G401.6 (cell line): ENCODE measurements around the gene BRINP3.
"Not testable (repeated sequence)": the region's sequence is repeated elsewhere in the genome, so short reads cannot be mapped to it uniquely, and the experiment has no call there.

Source experiments
- FAIRE-seq: peaks from 2 replicates; lab custom pipeline; 2012; peaks lifted over from hg19 to GRCh38; lab: Jason Lieb, UNC

BRINP3 gene

DNA sequence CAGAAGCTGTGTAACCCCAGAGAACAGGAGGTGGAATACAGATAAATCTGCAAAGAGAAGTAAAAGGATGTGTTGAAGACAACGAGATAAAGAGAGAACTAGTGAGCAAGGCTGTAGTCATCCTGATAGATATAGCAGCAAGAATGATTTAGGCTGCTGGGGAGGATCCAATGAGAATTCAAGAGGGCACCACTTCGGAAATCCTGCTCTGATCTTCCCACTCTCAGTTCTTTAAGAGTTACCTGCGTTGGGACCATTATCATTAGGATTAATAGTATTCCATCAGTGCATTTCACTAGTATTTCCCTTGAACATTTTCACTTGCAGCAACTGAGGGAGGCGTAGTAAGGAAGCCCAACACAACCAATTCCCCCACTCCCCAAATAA lies at the start of gene BRINP3:
Gene BRINP3, minus strand, starts transcription at position 103 of the 387 bp plus-strand sequence.
- no peak for FAIRE-seq

DNA sequence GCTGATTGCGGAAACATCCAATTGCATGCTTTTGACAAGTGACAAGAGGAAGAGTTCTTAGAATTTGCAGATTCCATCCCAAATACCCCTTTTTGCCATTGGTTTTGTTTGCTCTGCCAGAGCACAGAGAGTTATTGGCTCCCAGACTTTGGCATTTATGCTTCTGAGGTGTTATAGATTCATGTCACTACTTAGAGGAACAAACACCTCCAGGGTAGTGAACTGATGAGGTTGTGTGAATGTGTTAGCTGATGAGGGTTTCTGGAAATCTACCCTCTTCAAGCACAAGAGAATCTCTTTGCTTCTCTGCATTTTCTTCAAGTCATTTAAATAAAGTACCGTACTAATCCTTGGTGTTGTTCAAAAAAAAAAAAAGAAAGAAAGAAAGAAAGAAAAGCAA lies 33.9 kb upstream of the BRINP3 start:
- no peak for FAIRE-seq

DNA sequence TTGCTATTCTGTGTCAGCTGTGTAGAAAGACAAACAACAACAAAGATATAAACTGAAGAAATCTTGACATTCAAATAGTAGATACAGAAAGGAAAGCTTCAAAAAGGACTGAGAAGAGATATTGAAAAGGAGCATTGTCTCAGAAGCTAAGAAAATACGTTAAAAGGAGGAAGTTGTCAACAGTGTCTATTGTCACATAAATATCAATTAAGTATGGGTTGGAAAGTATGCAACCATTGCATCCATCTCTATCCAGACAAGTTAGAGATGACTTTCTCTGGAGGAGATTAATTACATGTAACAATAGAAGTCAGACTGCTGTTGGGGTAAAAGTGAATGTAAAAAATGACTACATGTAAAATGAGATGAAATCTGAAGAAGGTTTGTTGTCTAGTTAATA lies 29.7 kb upstream of the BRINP3 start:
- FAIRE-seq: no peak

DNA sequence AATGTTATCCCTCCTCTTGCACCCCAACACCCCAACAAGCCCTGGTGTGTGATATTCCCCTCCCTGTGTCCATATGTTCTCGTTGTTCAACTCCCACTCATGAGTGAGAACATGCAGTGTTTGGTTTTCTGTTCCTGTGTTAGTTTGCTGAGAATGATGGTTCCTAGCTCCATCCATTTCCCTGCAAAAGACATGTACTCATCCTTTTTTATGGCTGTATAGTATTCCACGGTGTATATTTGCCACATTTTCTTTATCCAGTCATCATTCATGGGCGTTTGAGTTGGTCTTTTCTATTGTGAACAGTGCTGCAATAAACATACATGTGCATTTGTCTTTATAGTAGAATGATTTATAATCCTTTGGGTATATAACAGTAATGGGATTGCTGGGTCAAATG lies 26.9 kb upstream of the BRINP3 start:
- FAIRE-seq: not testable (repeated sequence)

DNA sequence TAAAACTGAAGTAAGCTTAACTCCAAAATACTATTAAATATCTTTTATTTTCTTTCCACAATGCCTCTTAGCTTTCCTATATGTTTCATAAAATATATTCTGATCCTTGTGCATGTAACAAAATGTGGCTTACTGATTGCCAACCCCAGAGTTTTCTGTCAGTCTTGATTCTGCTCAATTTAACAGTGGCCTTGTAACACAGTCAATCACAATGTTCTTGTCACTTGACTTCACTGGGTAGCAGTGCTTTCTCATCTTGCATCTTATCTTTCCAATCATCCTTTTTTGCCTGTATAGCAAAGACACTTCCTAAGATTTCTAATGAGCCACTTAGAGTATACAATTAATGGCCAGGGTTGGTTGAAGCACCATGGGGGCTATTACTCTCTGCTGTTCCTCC lies 19.9 kb upstream of the BRINP3 start:
- FAIRE-seq: no peak

DNA sequence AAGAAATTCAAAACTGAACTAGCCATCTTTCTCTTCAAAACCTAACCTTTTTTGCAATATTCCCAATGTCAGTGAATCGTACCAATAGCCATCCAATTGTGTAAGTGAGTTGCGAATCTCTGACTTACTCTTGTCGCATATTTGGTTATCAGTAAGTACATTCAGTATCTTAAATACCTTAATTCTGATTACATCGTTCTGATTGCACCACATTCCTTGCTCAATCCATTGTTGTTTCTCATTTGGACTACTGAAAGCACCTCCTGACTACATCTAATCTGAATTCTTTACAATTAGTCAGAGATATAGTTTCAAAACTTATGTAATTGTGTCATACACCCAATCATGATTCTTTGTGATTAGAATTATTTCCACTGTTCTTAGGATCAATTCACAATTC lies 16.8 kb upstream of the BRINP3 start:
- FAIRE-seq: no peak

DNA sequence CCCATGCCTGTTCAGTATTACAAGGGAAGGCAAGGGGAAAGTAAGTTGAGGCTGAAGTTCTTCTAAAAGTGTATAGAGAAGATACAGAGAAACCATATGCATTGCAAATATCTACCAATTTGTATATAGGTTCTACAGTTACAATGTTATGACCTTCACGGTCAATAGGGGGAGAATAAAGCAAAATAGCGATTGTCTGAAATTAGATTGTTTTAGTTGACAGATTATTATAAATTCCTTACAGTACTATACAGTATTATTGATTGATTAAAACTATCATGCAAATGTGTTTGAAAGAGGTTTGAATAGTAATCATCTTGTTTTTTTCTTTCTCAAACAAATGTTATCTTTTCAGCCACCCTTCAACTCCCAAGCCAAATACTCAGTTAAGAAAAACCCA lies 13.7 kb upstream of the BRINP3 start:
- no peak for FAIRE-seq

DNA sequence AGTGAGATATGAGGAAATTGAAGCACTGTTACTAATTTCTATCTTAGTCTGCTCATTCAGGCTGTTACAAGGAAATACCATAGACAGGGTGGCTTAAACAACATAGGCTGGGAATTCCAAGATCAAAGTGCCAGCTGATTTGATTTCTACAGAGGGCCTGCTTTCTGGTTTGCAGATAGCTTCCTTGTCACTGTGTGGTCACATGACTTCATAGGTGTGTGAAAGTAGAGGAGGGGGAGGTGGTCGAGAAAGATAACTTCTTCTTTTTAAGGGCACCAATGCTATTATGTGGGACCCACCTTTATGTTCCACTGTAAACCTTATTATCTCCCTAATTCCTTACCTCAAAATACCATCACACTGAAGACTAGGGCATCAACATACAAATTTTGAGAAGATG lies 6.4 kb upstream of the BRINP3 start:
- no peak for FAIRE-seq

DNA sequence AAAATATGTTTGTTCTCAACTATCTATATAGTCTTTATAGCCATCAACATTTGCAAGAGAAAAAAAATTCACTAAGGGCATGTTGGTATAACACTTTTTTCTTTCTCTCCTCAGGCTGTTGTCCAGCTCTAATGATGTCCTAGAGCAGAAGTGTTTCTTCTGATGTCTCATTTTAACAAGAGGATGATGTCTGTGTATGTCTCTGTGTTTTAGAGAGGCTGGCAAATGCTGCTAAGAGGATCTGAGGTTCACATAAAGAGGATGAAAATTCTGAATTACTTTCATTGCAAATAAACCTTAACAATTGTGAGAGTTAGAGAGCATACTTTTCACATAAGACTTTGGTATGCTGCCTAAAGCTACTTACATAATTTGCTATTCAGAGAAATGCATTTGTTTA lies 2.6 kb upstream of the BRINP3 start:
- FAIRE-seq: no peak

DNA sequence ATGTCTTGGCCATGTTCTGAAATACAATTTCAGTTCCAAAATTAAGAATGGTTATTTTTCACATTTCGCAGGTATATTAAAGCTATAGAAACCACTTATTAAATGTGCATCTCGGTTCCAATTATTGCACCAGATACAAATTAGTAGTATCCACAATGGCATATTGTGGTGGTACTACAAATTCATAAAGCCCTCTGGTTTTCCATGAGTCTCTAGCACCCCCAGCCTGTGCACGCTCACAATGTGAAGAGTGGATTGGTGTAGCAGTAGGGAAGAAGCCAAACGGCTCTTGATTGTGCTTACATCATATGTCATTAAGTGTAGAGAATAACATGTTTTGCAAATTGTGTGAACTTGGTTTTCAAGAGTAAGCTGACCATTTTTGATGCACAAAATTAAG lies 1.9 kb upstream of the BRINP3 start:
- no peak for FAIRE-seq

DNA sequence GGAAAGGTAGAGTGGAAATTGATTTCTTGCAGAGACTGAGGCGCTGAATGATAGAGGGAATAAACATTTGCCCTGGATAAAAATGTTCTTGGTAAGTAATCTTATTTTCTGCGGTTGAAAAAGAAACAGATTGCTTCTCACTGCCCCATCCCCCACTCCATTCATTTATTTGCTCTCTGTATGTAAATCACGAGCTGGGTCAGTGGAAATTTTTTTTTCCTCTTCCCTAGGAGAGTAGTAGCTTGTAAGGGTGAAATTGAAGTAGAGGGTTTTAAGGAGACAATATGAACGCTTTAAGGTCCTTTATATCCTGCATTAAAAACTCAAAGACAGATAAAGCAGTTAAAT lies 1.4 kb upstream of the BRINP3 start:
- no peak for FAIRE-seq

DNA sequence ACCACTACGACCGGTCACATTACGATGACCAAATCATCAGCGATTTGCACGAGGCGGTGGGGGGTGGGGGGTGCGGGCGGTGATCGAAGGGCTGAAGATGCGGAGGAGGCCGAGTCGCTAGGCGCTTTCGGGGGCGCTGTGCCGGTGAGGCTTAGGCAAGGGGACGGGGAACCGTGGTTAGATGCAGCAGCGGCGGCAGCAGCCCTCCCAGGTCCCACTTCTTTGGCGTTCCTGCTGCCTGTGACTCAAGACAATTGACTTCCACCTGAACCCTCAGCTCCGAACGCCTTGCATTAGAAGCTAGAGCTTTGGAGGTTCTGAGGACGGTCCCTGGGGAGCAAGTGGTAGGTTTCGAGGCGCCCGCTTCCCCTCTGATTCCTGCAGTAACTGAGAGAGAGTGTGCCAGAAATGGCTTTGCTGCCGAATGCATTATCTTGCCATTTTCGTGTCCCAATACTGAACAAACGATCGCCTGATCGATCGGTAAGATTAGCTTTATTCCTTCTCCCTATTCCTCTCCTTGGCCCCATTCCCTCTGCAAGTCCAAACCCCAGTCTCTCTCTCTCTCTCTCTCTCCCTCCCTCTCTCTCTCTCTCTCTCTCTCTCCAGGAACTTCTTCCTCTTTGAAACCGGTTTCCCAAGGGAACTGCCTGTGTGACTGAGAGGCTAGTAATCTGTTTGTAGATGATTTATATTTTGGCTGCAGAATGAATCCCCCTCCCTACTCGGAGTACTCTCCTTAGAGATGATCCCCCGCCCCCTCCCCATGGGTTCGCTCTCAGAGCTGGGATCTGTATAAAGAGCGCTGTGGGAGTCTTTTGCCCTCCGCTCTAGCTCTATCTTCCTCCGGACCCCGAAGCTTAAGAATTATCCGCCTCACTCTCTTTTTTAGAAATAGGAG lies 735 bp upstream of the BRINP3 start:
- FAIRE-seq: no peak

DNA sequence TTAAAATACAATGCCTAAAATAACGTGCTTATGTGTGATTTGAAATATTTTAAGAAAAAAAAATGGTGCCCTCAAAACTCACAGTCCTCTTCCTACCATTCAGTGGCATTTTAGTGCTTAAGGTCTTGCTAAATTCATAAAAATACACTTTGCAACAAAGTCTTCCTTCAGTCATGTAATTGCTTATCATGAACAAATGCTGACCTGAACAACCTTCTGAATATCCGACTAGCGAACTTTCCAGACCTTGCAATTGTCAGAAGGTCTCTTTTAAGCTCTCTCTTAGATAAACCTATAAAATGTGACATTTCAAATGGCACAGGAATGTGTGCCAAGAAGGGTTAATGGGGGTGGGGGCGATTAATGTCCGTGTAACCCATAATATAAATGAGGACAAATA lies 858 bp downstream of the BRINP3 start:
- no peak for FAIRE-seq

DNA sequence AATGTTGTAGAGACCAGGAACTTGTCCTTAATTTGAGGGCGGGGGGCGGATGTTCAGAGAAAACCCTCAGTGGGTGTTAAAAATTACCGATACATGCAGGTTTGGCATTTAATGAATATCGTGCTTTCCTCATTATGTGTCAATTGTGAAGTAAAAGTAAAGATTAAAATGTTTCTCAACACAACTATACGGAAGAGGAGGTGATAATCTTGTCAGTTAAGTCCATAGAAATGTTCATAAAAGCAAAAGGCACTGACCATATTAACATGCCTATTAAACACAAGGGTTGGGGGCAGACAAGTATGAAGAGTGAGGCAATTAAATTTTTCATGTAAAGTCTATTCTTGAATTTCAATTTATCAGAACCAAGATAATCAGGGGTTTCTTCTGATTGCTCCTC lies 1.3 kb downstream of the BRINP3 start:
- FAIRE-seq: no peak

DNA sequence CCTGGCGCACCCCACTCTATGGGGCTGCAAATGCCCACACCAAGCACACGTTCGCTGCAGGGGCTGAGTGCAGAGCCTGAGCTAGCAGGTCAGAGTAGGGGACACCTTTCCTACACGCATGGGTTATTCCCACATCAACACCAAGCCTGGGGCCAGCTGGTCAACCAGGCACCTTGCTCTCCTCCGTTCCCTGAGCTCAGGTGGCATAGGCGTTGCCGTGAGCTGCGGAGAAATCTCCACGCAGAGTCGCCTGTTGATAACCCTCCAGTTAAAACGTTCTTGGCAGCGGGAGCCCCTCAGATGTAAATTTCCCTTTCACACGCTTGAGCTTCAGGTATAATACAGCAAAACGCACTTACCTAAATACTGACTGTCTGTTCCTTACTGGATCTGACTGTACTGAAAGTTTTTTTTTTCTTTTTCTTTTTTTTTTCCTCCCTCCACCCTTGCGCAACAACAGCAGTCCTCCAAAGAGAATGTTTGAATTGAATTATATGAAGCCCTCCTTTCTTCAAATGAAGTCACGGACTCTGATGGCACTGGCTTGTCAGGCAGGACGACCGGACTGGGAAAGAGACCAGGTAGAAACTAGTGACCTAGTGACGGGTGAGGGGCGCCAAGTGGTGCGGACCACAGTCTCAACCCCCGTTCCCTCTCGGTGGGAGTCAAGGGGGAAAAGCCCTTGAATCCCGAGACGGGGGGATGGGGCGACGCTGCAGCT lies 2.1 kb downstream of the BRINP3 start:
- FAIRE-seq: no peak

DNA sequence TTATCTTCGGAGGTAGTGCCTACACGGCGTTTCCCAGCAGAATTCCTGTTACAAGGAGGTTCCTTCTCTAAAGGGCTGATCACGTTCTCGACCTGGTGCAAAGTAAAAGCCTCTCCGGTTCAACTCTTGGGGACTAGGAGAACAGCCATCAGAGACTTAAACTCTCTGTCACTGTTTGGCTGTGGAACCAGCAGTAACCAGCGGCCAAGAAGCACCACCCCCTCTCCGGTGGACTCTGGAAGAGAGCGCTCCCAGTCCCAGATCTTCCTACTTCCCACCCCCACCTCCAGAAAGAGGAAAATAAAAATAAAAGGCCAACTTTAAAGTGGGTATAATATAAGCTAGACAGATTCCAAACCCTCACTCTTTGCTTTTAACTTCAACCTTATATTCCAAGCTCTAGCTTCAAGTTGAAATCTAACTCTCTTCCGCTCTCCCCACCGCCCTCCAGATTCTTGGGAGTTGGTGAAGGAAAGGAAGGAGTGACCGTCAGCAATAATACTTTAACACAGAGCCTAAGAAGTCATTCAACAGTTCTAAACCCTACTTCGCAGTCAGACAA lies 2.9 kb downstream of the BRINP3 start:
- no peak for FAIRE-seq

DNA sequence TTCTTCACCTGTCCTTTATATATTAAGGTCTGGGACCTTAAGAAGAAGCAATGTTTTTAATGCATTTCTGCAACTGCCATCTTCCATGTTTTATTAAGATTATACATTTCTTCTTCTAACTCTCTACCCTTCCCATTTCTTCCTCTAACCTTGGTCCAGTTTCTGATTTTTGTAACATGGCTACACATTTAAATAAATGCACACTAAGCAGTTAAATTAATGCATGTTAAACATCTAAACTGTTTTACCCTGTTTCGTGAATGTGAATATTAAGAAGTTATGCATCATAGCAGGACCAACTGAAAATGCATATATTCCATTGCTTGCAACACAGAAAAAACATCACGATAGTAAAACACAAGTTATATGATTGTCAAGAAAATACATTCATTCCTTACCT lies 3.7 kb downstream of the BRINP3 start:
- FAIRE-seq: no peak

DNA sequence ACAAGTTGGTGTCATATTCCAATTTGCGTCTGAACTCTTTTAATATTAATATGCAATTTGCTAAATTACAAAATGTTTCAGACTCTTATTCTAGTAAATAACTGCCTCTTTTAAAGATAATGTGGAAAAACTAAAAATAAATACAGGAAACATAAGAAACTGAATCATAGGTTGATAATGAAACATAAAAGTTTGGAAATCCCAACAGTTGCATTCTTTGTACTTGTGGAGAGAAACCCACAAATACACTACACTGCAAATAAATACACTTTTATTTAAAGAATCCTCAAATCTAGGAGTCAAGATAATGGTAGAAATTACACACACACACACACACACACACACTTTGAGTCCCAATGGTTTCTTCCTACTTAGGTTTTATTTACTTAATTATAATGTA lies 5.2 kb downstream of the BRINP3 start:
- FAIRE-seq: no peak

DNA sequence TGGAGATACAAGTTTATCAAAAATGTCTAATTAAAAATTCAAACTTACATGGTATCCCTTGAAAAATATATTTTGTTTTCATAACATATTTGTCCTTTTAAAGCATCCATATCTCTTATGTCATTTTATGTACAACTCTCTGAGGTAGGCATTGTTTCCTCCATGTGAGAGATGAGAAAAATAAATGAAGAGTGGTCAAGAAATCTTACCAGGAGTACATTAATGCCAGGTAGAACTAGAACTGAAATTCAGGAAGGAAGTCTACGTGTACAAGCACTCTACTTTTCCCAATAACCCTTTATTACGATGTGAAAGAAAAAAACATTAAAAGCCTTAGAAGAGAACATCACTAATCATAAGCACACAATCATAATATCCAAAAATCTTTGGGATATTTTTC lies 5.6 kb downstream of the BRINP3 start:
- no peak for FAIRE-seq

DNA sequence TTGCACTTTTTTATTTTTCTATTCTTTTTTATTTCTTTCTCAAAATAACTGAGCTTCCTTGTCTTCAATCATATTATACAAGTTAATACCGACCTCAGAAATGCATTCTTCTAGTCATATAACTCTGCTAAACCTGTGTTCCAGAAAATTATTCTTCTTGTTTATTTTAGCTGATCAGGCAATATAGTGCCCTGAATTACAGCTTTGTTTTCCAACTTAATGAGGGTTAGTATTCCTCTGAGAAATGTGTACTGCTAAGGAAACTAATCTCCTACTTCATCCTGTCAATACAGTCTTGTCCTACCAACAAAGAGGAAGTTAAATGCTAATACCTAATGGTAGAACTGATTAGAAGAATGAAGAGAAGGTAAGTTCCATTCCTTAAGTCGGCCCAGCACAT lies 13.0 kb downstream of the BRINP3 start:
- no peak for FAIRE-seq

DNA sequence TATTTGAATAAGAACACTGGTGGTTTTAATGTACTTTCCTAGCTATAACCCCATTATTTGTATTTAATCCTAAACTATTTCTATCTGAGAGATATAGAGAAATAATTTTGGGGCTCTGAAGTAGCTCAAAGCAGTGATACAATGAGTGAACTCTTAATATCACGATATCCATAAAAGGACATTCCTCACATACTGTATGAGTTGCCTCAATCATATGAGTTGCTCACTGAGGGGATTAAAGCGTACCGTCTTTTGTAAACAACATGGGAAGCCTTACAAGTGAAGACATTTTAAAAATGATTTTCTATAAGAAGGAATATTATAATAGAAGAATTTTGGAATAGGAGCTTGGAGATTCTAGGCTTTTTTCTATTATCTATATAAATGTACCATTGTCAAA lies 21.5 kb downstream of the BRINP3 start:
- FAIRE-seq: no peak

DNA sequence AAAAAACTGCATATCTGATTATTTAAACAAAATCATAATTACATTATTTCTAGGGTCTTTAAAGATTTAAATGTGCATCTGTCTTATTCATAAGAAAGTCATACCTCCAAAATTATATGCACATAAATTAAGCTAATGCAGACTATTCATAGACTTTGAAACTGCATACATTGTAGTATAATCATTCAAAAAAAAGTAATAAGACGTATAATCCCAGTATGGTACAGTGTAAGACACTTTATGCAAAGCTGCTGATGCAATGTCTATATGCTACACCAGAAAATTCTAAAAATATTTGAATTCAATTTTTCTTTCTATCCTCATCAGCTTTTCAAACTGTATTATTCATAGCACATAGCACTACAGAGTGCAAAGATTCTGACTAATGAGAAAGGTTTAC lies 22.0 kb downstream of the BRINP3 start:
- FAIRE-seq: no peak

DNA sequence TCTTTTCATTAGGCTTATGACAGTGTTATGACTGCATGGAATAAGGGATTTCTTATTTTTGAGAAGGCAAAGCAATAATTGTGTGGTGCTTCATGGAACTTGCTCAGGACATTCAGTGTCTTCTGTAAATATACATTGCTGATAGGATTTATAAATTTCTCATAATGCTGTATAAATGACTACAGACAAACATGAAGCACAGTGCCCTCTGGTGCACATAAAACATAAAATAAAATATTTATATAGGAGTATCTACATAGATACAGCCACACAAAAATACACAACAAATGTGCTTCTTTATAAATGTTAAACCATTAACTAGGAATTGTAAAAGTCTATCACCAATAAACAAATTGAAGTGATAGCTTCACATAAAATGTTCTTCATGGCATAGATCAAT lies 24.1 kb downstream of the BRINP3 start:
- FAIRE-seq: no peak
